Mesendoderm (in vitro differentiated cells): ENCODE measurements around the gene CHST11.

Experiments used
- DNase-seq: peaks from one replicate; pipeline ENCODE4 v3.0.0; 2013
- H2AK5ac ChIP-seq: 2 replicates; pipeline ENCODE4 v1.6.1; 2013; ENCODE audit warnings: low read length, inconsistent platforms
- H2BK120ac ChIP-seq: 2 replicates; pipeline ENCODE4 v1.6.1; 2013; ENCODE audit warnings: low read depth, mild to moderate bottlenecking, low read length, moderate library complexity, mixed read lengths
- H2BK15ac ChIP-seq: replicated peaks from 2 replicates; pipeline ENCODE4 v1.6.1; 2013; ENCODE audit warnings: low read depth, mild to moderate bottlenecking, moderate library complexity
- H2BK5ac ChIP-seq: 2 replicates; pipeline ENCODE4 v1.6.1; 2013; ENCODE audit warnings: low read length, inconsistent platforms
- H3K18ac ChIP-seq: 2 replicates; pipeline ENCODE4 v1.6.1; 2013; ENCODE audit warnings: mild to moderate bottlenecking, low read length, mixed read lengths
- H3K23ac ChIP-seq: one replicate; pipeline ENCODE4 v1.6.1; 2013; ENCODE audit warnings: low read length
- H3K27ac ChIP-seq: 2 replicates; pipeline ENCODE4 v1.5.1; 2013; ENCODE audit warnings: low read depth, mild to moderate bottlenecking, inconsistent platforms, low read length, moderate library complexity
- H3K27me3 ChIP-seq: 2 replicates; pipeline ENCODE4 v1.6.1; 2013; ENCODE audit warnings: low read length, control low read depth, mild to moderate bottlenecking, inconsistent platforms; ENCODE audit not compliant: insufficient read depth, poor library complexity
- H3K36me3 ChIP-seq: 2 replicates; pipeline ENCODE4 v1.6.1; 2013; ENCODE audit warnings: low read length, inconsistent platforms; ENCODE audit not compliant: control insufficient read depth, insufficient read depth
- H3K4ac ChIP-seq: one replicate; pipeline ENCODE4 v1.6.1; 2013; ENCODE audit warnings: low read depth, mild to moderate bottlenecking, low read length, moderate library complexity
- H3K4me1 ChIP-seq: 2 replicates; pipeline ENCODE4 v1.6.1; 2013; ENCODE audit warnings: low read depth, low read length, inconsistent platforms; ENCODE audit not compliant: control insufficient read depth
- H3K4me2 ChIP-seq: 2 replicates; pipeline ENCODE4 v1.6.1; 2013; ENCODE audit warnings: low read length
- H3K4me3 ChIP-seq: 2 replicates; pipeline ENCODE4 v1.5.1; 2013; ENCODE audit warnings: mild to moderate bottlenecking, low read length
- H3K56ac ChIP-seq: one replicate; pipeline ENCODE4 v1.6.1; 2013; ENCODE audit warnings: low read length
- H3K79me1 ChIP-seq: 2 replicates; pipeline ENCODE4 v1.6.1; 2013; ENCODE audit warnings: low read length, inconsistent platforms
- H3K79me2 ChIP-seq: 2 replicates; pipeline ENCODE4 v1.6.1; 2013; ENCODE audit warnings: mild to moderate bottlenecking, low read length; ENCODE audit not compliant: control insufficient read depth, insufficient read depth
- H3K9ac ChIP-seq: 2 replicates; pipeline ENCODE4 v1.6.1; 2013; ENCODE audit warnings: low read length, inconsistent platforms
- H4K5ac ChIP-seq: one replicate; pipeline ENCODE4 v1.6.1; 2013; ENCODE audit warnings: low read length
- H4K8ac ChIP-seq: one replicate; pipeline ENCODE4 v1.6.1; 2013; ENCODE audit warnings: low read depth, mild to moderate bottlenecking, control low read depth, low read length, moderate library complexity
- WGBS: extraction: QIAGEN DNeasy Blood & Tissue Kit; methylation state at CpG from one replicate; pipeline ENCODE4 v1.1.7; 2013; ENCODE audit warnings: low lambda C conversion rate, missing lambda C conversion rate; ENCODE audit not compliant: insufficient coverage; ENCODE audit errors: extremely low coverage; 5-methylcytosine and 5-hydroxymethylcytosine counted together

Gene CHST11

GRCh38 chr12:104634852-104635251 lies 178.1 kb downstream of the CHST11 start:
- no CpG with 5 or more reads among the region's 3 CpGs for WGBS
- H3K56ac ChIP-seq: no peak overlapping the region
- no peak overlapping the region for H2BK15ac ChIP-seq
- H3K36me3 ChIP-seq: no peaks in the 10 kb centered on the region
- H3K79me2 ChIP-seq: no peaks in the 10 kb centered on the region
- no peaks in the 10 kb centered on the region for H3K79me1 ChIP-seq
- no peak overlapping the region for H3K4me2 ChIP-seq
- no peaks in the 10 kb centered on the region for H3K27me3 ChIP-seq
- H3K9ac ChIP-seq: no peak overlapping the region
- H3K4me1 ChIP-seq: no peaks in the 10 kb centered on the region
- H3K4ac ChIP-seq: no peak overlapping the region
- H2BK5ac ChIP-seq: no peak overlapping the region
- no peak overlapping the region for H3K4me3 ChIP-seq
- no peak overlapping the region for H3K27ac ChIP-seq
- H2BK120ac ChIP-seq: no peak overlapping the region
- no peak overlapping the region for H3K23ac ChIP-seq
- no peak overlapping the region for H2AK5ac ChIP-seq
- H4K8ac ChIP-seq: no peak overlapping the region
- H4K5ac ChIP-seq: no peak overlapping the region
- no peak for DNase-seq
- no peak overlapping the region for H3K18ac ChIP-seq

- Histone ChIP-seq H2BK15ac (no peak overlapping the region), H2AK5ac (no peak overlapping the region), H3K23ac (no peak overlapping the region), H3K4ac (no peak overlapping the region), H3K4me2 (no peak overlapping the region), H2BK5ac (no peak overlapping the region), H3K27ac (no peak overlapping the region), H3K56ac (no peak overlapping the region), H2BK120ac (no peak overlapping the region), H4K8ac (no peak overlapping the region), H3K4me1 (no peaks in the 10 kb centered on the region), H3K18ac (no peak overlapping the region), H3K4me3 (no peak overlapping the region), H3K36me3 (no peaks in the 10 kb centered on the region), H3K9ac (no peak overlapping the region), H3K79me2 (no peaks in the 10 kb centered on the region), H3K79me1 (no peaks in the 10 kb centered on the region), H4K5ac (no peak overlapping the region), H3K27me3 (no peaks in the 10 kb centered on the region)
- no peak for DNase-seq
- no CpG with 5 or more reads among the region's 6 CpGs for WGBS
These were observed 179.0 kb downstream of the CHST11 start for GRCh38 chr12:104635607-104636343.

- Histone ChIP-seq H3K27me3 (no peaks in the 10 kb centered on the region), H3K79me2 (no peaks in the 10 kb centered on the region), H2BK120ac (no peak overlapping the region), H3K4me3 (no peak overlapping the region), H3K56ac (no peak overlapping the region), H2BK15ac (no peak overlapping the region), H3K4me2 (no peak overlapping the region), H3K4ac (no peak overlapping the region), H2BK5ac (no peak overlapping the region), H4K8ac (no peak overlapping the region), H3K4me1 (no peaks in the 10 kb centered on the region), H3K79me1 (no peaks in the 10 kb centered on the region), H3K9ac (no peak overlapping the region), H3K27ac (no peak overlapping the region), H3K23ac (no peak overlapping the region), H2AK5ac (no peak overlapping the region), H3K36me3 (no peaks in the 10 kb centered on the region), H3K18ac (no peak overlapping the region), H4K5ac (no peak overlapping the region)
- DNase-seq: no peak
- WGBS: no CpG with 5 or more reads among the region's 2 CpGs
These were observed 179.7 kb downstream of the CHST11 start for GRCh38 chr12:104636496-104636895.

- Histone ChIP-seq H3K4me2 (no peak overlapping the region), H2BK15ac (no peak overlapping the region), H3K56ac (no peak overlapping the region), H3K4me3 (no peak overlapping the region), H2AK5ac (no peak overlapping the region), H3K79me2 (no peaks in the 10 kb centered on the region), H3K4ac (no peak overlapping the region), H2BK5ac (no peak overlapping the region), H3K4me1 (no peaks in the 10 kb centered on the region), H3K27me3 (no peaks in the 10 kb centered on the region), H3K79me1 (no peaks in the 10 kb centered on the region), H3K23ac (no peak overlapping the region), H4K8ac (no peak overlapping the region), H3K9ac (no peak overlapping the region), H3K27ac (no peak overlapping the region), H4K5ac (no peak overlapping the region), H2BK120ac (no peak overlapping the region), H3K36me3 (no peaks in the 10 kb centered on the region), H3K18ac (no peak overlapping the region)
- no peak for DNase-seq
- no CpG with 5 or more reads among the region's 6 CpGs for WGBS
These were observed 180.9 kb downstream of the CHST11 start for GRCh38 chr12:104637604-104638003.

GRCh38 chr12:104638218-104638850 lies 181.6 kb downstream of the CHST11 start:
- Histone ChIP-seq H3K79me1 (no peaks in the 10 kb centered on the region), H3K79me2 (no peaks in the 10 kb centered on the region), H4K8ac (no peak overlapping the region), H2BK15ac (no peak overlapping the region), H2AK5ac (no peak overlapping the region), H3K18ac (no peak overlapping the region), H3K4me1 (no peaks in the 10 kb centered on the region), H3K27me3 (no peaks in the 10 kb centered on the region), H4K5ac (no peak overlapping the region), H3K27ac (no peak overlapping the region), H3K4me3 (no peak overlapping the region), H2BK5ac (no peak overlapping the region), H3K23ac (no peak overlapping the region), H3K36me3 (no peaks in the 10 kb centered on the region), H3K4me2 (no peak overlapping the region), H3K9ac (no peak overlapping the region), H3K56ac (no peak overlapping the region), H2BK120ac (no peak overlapping the region), H3K4ac (no peak overlapping the region)
- no peak for DNase-seq
- WGBS: no CpG with 5 or more reads among the region's 4 CpGs
